Measurements from ENCODE around the gene ADAT3.

GRCh38 chr19:1936916-1937610 is 31.9 kb downstream of the ADAT3 start:
- TF ChIP-seq CTCF (IDR thresholded peaks at IDR 0.05; ENCODE audit: low read length) (no peak), EZH2 (optimal IDR thresholded peaks at IDR 0.05; ENCODE audit: low read depth, low read length) (no peak)
